ENCODE results near the gene GATAD2B. TPM values are rescaled to one million over a fixed set of nuclear protein-coding genes. Genes with fewer than 3 reads are reported as not detected.
"Not testable (repeated sequence)": the region's sequence is repeated elsewhere in the genome, so short reads cannot be mapped to it uniquely, and the experiment has no call there.

GATAD2B gene
- total RNA-seq, 1 experiment from 2014 or later, result 46.9 TPM

DNA sequence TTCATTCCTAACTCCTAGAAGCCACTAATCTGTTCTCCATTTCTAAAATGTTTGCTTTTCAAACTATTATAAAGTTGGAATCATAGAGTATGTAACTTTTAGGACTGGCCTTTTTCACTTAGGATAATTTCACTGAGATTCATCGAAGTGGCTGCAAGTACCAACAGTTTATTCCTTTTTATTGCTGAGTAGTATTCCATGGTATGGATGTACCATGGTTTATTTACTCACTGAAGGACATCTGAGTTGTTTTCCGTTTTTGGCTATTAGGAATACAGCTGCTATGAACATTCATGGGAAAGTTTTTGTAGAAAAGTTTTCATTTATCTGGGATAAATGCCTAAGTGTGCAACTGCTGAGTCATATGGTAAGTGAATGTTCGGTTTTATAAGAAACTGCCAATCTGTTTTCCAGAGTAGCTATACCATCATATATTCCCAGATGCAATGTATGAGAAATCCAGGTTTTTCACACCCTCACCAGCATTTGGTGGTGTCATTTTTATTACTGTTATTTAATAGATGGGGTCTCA, 81.2 kb downstream of the GATAD2B start:
- CTCF ChIA-PET, result no interaction called here

DNA sequence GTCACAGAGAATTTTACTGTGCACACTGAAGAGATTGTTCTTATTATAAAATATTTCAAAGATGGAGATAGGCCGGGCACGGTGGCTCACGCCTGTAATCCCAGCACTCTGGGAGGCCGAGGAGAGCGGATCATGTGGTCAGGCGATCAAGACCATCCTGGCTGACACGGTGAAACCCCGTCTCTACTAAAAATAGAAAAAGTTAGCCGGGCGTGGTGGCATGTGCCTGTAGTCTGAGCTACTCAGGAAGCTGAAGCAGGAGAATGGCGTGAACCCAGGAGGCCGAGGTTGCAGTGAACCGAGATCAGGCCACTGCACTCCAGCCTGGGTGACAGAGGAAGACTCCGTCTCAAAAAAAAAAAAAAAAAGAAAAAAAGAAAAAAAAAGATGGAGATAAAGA, 82.0 kb downstream of the GATAD2B start:
- POLR2A ChIA-PET; H3K27me3 Mint-ChIP-seq (ENCODE audit: low read depth); CTCF ChIA-PET; H3K36me3 Mint-ChIP-seq; H3K9me3 Mint-ChIP-seq; H3K27ac Mint-ChIP-seq; H3K4me3 Mint-ChIP-seq; H3K4me1 Mint-ChIP-seq; DNase-seq (ENCODE audit: low spot score); ATAC-seq: not testable (repeated sequence)

More for the DNA sequence above, 81.2 kb downstream of the GATAD2B start:
- no peak for DNase-seq (ENCODE audit: low spot score)
- no peak overlapping the region for H3K4me3 Mint-ChIP-seq
- no peak overlapping the region for H3K27ac Mint-ChIP-seq
- POLR2A ChIA-PET, result no interaction called here
- ATAC-seq, result no peak
- H3K4me1 Mint-ChIP-seq, result no peaks in the 10 kb centered on the region
- H3K36me3 Mint-ChIP-seq, result no peaks in the 10 kb centered on the region
- TF ChIP-seq, protein P1, sequence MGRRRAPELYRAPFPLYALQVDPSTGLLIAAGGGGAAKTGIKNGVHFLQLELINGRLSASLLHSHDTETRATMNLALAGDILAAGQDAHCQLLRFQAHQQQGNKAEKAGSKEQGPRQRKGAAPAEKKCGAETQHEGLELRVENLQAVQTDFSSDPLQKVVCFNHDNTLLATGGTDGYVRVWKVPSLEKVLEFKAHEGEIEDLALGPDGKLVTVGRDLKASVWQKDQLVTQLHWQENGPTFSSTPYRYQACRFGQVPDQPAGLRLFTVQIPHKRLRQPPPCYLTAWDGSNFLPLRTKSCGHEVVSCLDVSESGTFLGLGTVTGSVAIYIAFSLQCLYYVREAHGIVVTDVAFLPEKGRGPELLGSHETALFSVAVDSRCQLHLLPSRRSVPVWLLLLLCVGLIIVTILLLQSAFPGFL (CRISPR knock-in tag; IDR thresholded peaks at IDR 0.05; ENCODE audit: borderline replicate concordance), result no peak
- TF ChIP-seq RELA (CRISPR knock-in tag; IDR thresholded peaks at IDR 0.05; ENCODE audit: borderline replicate concordance) (no peak), TP53 (CRISPR knock-in tag; IDR thresholded peaks at IDR 0.05) (no peak), ZNF263 (CRISPR knock-in tag; IDR thresholded peaks at IDR 0.05; ENCODE audit: low read depth) (no peak), SMAD4 (CRISPR knock-in tag; IDR thresholded peaks at IDR 0.05) (no peak), NR2C2 (CRISPR knock-in tag; IDR thresholded peaks at IDR 0.05) (no peak), GTF2I (CRISPR knock-in tag; conservative IDR thresholded peaks at IDR 0.05) (no peak), TEAD1 (CRISPR knock-in tag; IDR thresholded peaks at IDR 0.05) (no peak)
- TF ChIP-seq, protein P2, sequence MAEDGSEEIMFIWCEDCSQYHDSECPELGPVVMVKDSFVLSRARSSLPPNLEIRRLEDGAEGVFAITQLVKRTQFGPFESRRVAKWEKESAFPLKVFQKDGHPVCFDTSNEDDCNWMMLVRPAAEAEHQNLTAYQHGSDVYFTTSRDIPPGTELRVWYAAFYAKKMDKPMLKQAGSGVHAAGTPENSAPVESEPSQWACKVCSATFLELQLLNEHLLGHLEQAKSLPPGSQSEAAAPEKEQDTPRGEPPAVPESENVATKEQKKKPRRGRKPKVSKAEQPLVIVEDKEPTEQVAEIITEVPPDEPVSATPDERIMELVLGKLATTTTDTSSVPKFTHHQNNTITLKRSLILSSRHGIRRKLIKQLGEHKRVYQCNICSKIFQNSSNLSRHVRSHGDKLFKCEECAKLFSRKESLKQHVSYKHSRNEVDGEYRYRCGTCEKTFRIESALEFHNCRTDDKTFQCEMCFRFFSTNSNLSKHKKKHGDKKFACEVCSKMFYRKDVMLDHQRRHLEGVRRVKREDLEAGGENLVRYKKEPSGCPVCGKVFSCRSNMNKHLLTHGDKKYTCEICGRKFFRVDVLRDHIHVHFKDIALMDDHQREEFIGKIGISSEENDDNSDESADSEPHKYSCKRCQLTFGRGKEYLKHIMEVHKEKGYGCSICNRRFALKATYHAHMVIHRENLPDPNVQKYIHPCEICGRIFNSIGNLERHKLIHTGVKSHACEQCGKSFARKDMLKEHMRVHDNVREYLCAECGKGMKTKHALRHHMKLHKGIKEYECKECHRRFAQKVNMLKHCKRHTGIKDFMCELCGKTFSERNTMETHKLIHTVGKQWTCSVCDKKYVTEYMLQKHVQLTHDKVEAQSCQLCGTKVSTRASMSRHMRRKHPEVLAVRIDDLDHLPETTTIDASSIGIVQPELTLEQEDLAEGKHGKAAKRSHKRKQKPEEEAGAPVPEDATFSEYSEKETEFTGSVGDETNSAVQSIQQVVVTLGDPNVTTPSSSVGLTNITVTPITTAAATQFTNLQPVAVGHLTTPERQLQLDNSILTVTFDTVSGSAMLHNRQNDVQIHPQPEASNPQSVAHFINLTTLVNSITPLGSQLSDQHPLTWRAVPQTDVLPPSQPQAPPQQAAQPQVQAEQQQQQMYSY (CRISPR knock-in tag; IDR thresholded peaks at IDR 0.05), result no peak
- TF ChIP-seq, protein P3, sequence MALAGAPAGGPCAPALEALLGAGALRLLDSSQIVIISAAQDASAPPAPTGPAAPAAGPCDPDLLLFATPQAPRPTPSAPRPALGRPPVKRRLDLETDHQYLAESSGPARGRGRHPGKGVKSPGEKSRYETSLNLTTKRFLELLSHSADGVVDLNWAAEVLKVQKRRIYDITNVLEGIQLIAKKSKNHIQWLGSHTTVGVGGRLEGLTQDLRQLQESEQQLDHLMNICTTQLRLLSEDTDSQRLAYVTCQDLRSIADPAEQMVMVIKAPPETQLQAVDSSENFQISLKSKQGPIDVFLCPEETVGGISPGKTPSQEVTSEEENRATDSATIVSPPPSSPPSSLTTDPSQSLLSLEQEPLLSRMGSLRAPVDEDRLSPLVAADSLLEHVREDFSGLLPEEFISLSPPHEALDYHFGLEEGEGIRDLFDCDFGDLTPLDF (CRISPR knock-in tag; IDR thresholded peaks at IDR 0.05), result no peak
- H3K9me3 Mint-ChIP-seq, result no peaks in the 10 kb centered on the region
- no peaks in the 10 kb centered on the region for H3K27me3 Mint-ChIP-seq (ENCODE audit: low read depth)

DNA sequence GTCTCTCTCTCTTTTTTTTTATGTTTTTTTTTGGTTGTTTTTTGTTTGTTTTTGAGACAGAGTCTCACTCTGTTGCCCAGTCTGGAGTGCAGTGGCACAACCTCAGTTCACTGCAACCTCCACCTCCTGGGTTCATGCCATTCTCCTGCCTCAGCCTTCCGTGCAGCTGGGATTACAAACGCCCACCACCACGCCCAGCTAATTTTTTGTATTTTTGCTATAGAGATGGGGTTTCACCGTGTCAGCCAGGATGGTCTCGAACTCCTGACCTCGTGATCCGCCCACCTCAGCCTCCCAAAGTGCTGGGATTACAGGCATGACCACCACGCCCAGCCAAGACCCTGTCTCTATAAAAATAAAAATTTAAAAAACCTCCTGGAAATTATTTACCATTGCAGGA, 88.8 kb downstream of the GATAD2B start:
- H3K4me3 Mint-ChIP-seq; H3K27me3 Mint-ChIP-seq (ENCODE audit: low read depth); H3K27ac Mint-ChIP-seq; CTCF ChIA-PET; H3K9me3 Mint-ChIP-seq; H3K4me1 Mint-ChIP-seq; POLR2A ChIA-PET; ATAC-seq; H3K36me3 Mint-ChIP-seq; DNase-seq (ENCODE audit: low spot score): not testable (repeated sequence)

DNA sequence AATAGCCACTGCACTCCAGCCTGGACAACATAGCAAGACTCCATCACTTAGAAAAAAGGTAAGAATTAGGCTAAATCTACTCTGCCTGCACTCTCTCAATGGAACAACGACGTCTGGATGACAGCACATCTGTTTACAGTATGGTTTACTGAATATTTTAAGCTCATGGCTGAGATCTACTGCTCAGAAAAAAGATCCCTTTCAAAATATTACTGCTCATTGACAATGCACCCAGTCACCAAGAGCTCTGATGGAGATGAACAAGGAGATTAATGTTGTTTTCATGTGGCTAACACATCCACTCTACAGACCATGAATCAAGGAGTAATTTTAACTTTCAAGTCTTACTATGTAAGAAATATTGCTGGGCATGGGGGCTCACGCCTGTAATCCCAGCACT, 89.6 kb downstream of the GATAD2B start:
- Mint-ChIP-seq H3K9me3 (no peaks in the 10 kb centered on the region), H3K27me3 (ENCODE audit: low read depth) (no peaks in the 10 kb centered on the region), H3K36me3 (peaks cover under 1% of the 10 kb centered on the region), H3K27ac (no peak overlapping the region), H3K4me3 (no peak overlapping the region), H3K4me1 (no peaks in the 10 kb centered on the region)
- no peak for TF ChIP-seq NFE2L1 (CRISPR knock-in tag; IDR thresholded peaks at IDR 0.05)
- TF ChIP-seq CREM (CRISPR knock-in tag; IDR thresholded peaks at IDR 0.05), result no peak
- TF ChIP-seq ZNF121 (CRISPR knock-in tag; IDR thresholded peaks at IDR 0.05), result no peak
- no peak for TF ChIP-seq GRHL2 (CRISPR knock-in tag; IDR thresholded peaks at IDR 0.05; ENCODE audit: insufficient replicate concordance, severe bottlenecking)
- TF ChIP-seq ZNF232 (CRISPR knock-in tag; IDR thresholded peaks at IDR 0.05), result no peak
- DNase-seq (ENCODE audit: low spot score), result no peak
- ChIA-PET CTCF (no interaction called here), POLR2A (no interaction called here)
- no peak for ATAC-seq

Measured in WTC11 (cell line).